GM23338 (cell line): ENCODE results near the gene POLR1A. TPM values are rescaled to one million over a fixed set of nuclear protein-coding genes. Genes with fewer than 3 reads are reported as not detected.

Experiments used
- ATAC-seq: fragments of 200-7000 bp; cut with Tn5 transposase; 3 replicates; pipeline ENCODE4 v1.9.1; 2020
- DNase-seq: peaks from one replicate; pipeline ENCODE4 v3.0.0-alpha.2; 2015; ENCODE audit warnings: low spot score
- H2AFZ ChIP-seq: fragments of 200-600 bp; sonication (generic); 2 replicates; pipeline ENCODE4 v1.8.0; 2016; ENCODE audit warnings: antibody characterized with exemption, mild to moderate bottlenecking, moderate library complexity
- H3F3A ChIP-seq: fragments of 200-600 bp; sonication (generic); replicated peaks from 2 replicates; pipeline ENCODE4 v1.8.0; 2017; ENCODE audit warnings: antibody characterized with exemption, mixed run types, low read depth
- H3K27ac ChIP-seq: fragments of 200-600 bp; sonication (generic); 2 replicates; pipeline ENCODE4 v1.6.1; 2016; ENCODE audit warnings: low read depth
- H3K27me3 ChIP-seq: fragments of 200-600 bp; sonication (generic); 2 replicates; pipeline ENCODE4 v1.8.0; 2016; ENCODE audit warnings: mild to moderate bottlenecking, mixed run types, moderate library complexity; ENCODE audit not compliant: insufficient read depth
- H3K36me3 ChIP-seq: fragments of 200-600 bp; sonication (generic); 2 replicates; pipeline ENCODE4 v1.8.0; 2016; ENCODE audit warnings: mild to moderate bottlenecking; ENCODE audit not compliant: insufficient read depth
- H3K4me1 ChIP-seq: fragments of 200-600 bp; sonication (generic); 2 replicates; pipeline ENCODE4 v1.8.0; 2016; ENCODE audit warnings: mild to moderate bottlenecking, moderate library complexity; ENCODE audit not compliant: insufficient read depth
- H3K4me2 ChIP-seq: fragments of 200-600 bp; sonication (generic); 2 replicates; pipeline ENCODE4 v1.7.1; 2017; ENCODE audit warnings: mixed run types
- H3K4me3 ChIP-seq: fragments of 200-600 bp; sonication (generic); 2 replicates; pipeline ENCODE4 v1.6.1; 2016; ENCODE audit warnings: mixed run types
- H3K79me2 ChIP-seq: fragments of 200-600 bp; sonication (generic); replicated peaks from 2 replicates; pipeline ENCODE4 v1.8.0; 2017; ENCODE audit warnings: mild to moderate bottlenecking; ENCODE audit not compliant: insufficient read depth
- H3K9me2 ChIP-seq: fragments of 200-600 bp; sonication (generic); 2 replicates; pipeline ENCODE4 v1.8.0; 2017; ENCODE audit not compliant: insufficient read depth
- H4K20me1 ChIP-seq: fragments of 200-600 bp; sonication (generic); replicated peaks from 2 replicates; pipeline ENCODE4 v1.8.0; 2017; ENCODE audit warnings: mild to moderate bottlenecking; ENCODE audit not compliant: insufficient read depth
- H3K27ac Mint-ChIP-seq: 2 replicates; pipeline ENCODE4 v1.8.0; 2020; ENCODE audit warnings: inconsistent platforms, mild to moderate bottlenecking, moderate library complexity, mixed read lengths
- H3K27me3 Mint-ChIP-seq: 3 replicates; pipeline ENCODE4 v1.8.0; 2022; ENCODE audit warnings: low read depth, mild to moderate bottlenecking, moderate library complexity, mixed read lengths, inconsistent platforms; ENCODE audit not compliant: insufficient read depth, poor library complexity
- H3K36me3 Mint-ChIP-seq: 3 replicates; pipeline ENCODE4 v1.8.0; 2021; ENCODE audit warnings: low read depth, mild to moderate bottlenecking, inconsistent platforms, moderate library complexity, mixed read lengths
- H3K4me1 Mint-ChIP-seq: 3 replicates; pipeline ENCODE4 v1.8.0; 2020; ENCODE audit warnings: mild to moderate bottlenecking, inconsistent platforms, mixed read lengths
- H3K4me3 Mint-ChIP-seq: 3 replicates; pipeline ENCODE4 v1.8.0; 2021; ENCODE audit warnings: moderate library complexity, mild to moderate bottlenecking, inconsistent platforms, mixed read lengths
- H3K9me3 Mint-ChIP-seq: 3 replicates; pipeline ENCODE4 v1.8.0; 2020; ENCODE audit warnings: moderate library complexity, mild to moderate bottlenecking, inconsistent platforms, mixed read lengths
- ETS1 ChIP-seq: IDR thresholded peaks from 2 replicates; pipeline ENCODE4 v1.6.1; 2016; ENCODE audit warnings: antibody characterized with exemption
- NANOG ChIP-seq: IDR thresholded peaks from 2 replicates; pipeline ENCODE4 v1.6.1; 2016; ENCODE audit warnings: antibody characterized with exemption, borderline replicate concordance
- POLR2AphosphoS5 ChIP-seq: IDR thresholded peaks from 2 replicates; pipeline ENCODE4 v1.6.1; 2016; ENCODE audit warnings: antibody characterized with exemption, low read depth
- ZNF331 ChIP-seq: fragments of 250-450 bp; sonication (Bioruptor Pico); IDR thresholded peaks from 2 replicates; pipeline ENCODE4 v1.5.0; 2020; ENCODE audit warnings: low read depth, mild to moderate bottlenecking, moderate library complexity
- ZNF462 ChIP-seq: fragments of 250-450 bp; sonication (Bioruptor Pico); IDR thresholded peaks from 2 replicates; pipeline ENCODE4 v1.5.0; 2020; ENCODE audit warnings: mild to moderate bottlenecking, moderate library complexity
- polyA plus RNA-seq: library from polyadenylated mRNA; unstranded; fragments of >200 nt; fragmentation: Nextera tagmentation; extraction: Ambion mirVana; gene quantifications from 2 replicates; pipeline ENCODE4 v1.2.1, GENCODE V29; 2016
- total RNA-seq: library from RNA; depleted of rRNA; stranded (reverse); fragments of >200 nt; shearing (Covaris generic); gene quantifications from 2 replicates; pipeline ENCODE4 v1.2.3, GENCODE V29; 2014

The POLR1A gene
- total and polyA plus RNA-seq, 2 experiments from 2014 or later, result 13.8 to 43.2 TPM

DNA sequence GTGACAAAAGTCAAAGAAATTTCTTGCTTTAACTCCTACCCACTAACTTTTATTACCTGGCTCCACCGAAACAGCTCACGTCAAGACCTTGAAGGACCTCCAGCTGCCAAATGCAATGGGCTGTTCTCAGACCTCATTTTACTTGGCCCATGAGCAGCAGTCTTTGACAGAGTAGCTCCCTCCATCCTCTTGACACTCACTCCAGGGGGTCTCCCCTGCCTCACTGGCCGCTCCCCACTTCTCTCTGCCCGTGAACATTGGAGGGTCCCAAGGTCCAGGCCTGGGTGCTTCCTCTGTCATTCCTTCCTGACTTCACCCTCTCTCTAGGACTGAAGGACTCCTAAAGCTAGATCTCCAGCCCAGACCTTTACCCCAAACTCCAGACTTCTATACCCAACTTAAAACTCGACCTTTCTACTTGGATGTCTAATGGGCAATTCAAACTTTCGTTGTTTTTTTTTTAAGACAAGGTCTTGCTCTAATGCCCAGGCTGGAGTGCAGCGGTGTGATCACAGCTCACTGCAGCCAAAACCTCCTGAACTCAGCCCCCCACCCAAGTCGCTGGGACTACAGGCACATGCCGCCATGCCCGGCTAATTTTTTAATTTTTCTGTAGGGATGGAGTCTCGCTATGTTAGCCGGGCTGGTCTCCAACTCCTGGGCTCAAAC, 124.0 kb downstream of the POLR1A start (continued):
- no peak for TF ChIP-seq ZNF462 (CRISPR knock-in tag)
- TF ChIP-seq POLR2AphosphoS5, result no peak
- TF ChIP-seq NANOG, result no peak

DNA sequence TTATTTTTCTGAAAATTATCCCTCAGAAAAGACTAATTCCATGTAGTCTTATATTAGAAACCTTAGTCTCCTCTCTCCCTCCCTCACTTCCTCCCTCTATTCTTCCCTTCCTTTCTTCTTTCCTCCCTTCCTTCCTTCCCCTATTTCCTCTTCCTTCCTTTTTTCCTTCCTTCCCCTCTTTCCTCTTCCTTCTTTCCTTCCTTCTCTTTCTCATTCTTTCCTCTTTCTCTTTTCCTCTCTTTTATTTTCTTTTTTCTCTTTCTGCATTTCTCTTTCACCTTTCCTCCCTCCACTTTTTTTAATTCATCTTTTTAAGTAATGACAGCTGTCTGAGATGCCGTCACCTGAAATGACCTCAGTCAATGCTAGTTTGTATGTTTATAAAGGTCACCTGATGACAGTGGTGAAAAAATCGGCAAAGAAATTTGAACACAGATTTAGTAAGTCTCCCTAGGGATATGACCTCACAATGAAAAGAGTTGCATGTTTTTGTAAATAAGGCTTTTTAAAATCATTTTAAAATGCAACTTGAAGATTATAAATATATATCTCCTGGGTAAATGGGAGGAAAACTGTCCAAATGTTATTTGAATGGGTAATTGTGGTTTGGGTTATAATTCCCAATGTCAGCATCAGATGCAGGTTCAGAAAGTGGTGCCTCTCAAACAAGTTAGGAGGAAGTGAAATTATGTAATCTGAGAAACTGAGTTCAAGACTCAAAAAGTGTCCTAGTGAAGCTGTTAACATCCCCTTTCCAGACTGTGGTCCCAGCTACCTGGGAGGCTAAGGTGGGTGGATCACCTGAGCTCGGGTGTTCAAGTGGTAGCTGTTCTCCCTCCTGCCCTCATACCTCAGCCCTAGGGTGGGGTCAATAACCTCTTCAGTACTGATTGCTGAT, 126.6 kb downstream of the POLR1A start:
- H3K4me1 Mint-ChIP-seq, result no peaks in the 10 kb centered on the region
- H3F3A ChIP-seq, result no peaks in the 10 kb centered on the region
- no peak for TF ChIP-seq NANOG
- no peak for TF ChIP-seq ETS1
- no peak for TF ChIP-seq ZNF331 (CRISPR knock-in tag)
- no peak for TF ChIP-seq ZNF462 (CRISPR knock-in tag)

More for the DNA sequence above, 126.6 kb downstream of the POLR1A start:
- no peak overlapping the region for H3K27ac Mint-ChIP-seq
- Histone ChIP-seq H3K4me2 (no peak overlapping the region), H3K36me3 (no peaks in the 10 kb centered on the region), H3K27me3 (no peaks in the 10 kb centered on the region), H3K9me2 (0 out of 2 replicates have a peak, but pooled peaks cover 3% of the 10 kb centered on the region), H3K4me1 (no peaks in the 10 kb centered on the region), H3K79me2 (no peaks in the 10 kb centered on the region), H2AFZ (no peak overlapping the region), H4K20me1 (no peaks in the 10 kb centered on the region), H3K27ac (no peak overlapping the region), H3K4me3 (no peak overlapping the region)
- ATAC-seq, result no peak
- no peak overlapping the region for H3K4me3 Mint-ChIP-seq
- peaks cover 8% of the 10 kb centered on the region for H3K27me3 Mint-ChIP-seq
- H3K9me3 Mint-ChIP-seq, result no peaks in the 10 kb centered on the region; the same call in 1 of the 3 replicates
- no peak for DNase-seq
- H3K36me3 Mint-ChIP-seq, result no peaks in the 10 kb centered on the region; the same call in 2 of the 3 replicates
